ENCODE measurements around the gene MAP7.

- TF ChIP-seq, protein P1, sequence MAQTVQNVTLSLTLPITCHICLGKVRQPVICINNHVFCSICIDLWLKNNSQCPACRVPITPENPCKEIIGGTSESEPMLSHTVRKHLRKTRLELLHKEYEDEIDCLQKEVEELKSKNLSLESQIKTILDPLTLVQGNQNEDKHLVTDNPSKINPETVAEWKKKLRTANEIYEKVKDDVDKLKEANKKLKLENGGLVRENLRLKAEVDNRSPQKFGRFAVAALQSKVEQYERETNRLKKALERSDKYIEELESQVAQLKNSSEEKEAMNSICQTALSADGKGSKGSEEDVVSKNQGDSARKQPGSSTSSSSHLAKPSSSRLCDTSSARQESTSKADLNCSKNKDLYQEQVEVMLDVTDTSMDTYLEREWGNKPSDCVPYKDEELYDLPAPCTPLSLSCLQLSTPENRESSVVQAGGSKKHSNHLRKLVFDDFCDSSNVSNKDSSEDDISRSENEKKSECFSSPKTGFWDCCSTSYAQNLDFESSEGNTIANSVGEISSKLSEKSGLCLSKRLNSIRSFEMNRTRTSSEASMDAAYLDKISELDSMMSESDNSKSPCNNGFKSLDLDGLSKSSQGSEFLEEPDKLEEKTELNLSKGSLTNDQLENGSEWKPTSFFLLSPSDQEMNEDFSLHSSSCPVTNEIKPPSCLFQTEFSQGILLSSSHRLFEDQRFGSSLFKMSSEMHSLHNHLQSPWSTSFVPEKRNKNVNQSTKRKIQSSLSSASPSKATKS (CRISPR knock-in tag; IDR thresholded peaks at IDR 0.05) = no peak
- TF ChIP-seq ZNF317 (CRISPR knock-in tag; IDR thresholded peaks at IDR 0.05) (no peak), REST (IDR thresholded peaks at IDR 0.05; ENCODE audit: borderline replicate concordance in 1 of 2, low read depth in 1 of 2, low read length in 2 of 2) (no peak), FOXM1 (CRISPR knock-in tag; IDR thresholded peaks at IDR 0.05) (no peak), CCDC6 (CRISPR knock-in tag; IDR thresholded peaks at IDR 0.05) (no peak), ZFP90 (CRISPR knock-in tag; IDR thresholded peaks at IDR 0.05; ENCODE audit: borderline replicate concordance) (no peak), NR2F6 (IDR thresholded peaks at IDR 0.05) (no peak), NR2F6 (CRISPR knock-in tag; IDR thresholded peaks at IDR 0.05) (no peak), TAF1 (CRISPR knock-in tag; IDR thresholded peaks at IDR 0.05) (no peak)
- TF ChIP-seq, protein P2, sequence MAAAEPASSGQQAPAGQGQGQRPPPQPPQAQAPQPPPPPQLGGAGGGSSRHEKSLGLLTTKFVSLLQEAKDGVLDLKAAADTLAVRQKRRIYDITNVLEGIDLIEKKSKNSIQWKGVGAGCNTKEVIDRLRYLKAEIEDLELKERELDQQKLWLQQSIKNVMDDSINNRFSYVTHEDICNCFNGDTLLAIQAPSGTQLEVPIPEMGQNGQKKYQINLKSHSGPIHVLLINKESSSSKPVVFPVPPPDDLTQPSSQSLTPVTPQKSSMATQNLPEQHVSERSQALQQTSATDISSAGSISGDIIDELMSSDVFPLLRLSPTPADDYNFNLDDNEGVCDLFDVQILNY (CRISPR knock-in tag; conservative IDR thresholded peaks at IDR 0.05) = no peak
- TF ChIP-seq, protein P3, sequence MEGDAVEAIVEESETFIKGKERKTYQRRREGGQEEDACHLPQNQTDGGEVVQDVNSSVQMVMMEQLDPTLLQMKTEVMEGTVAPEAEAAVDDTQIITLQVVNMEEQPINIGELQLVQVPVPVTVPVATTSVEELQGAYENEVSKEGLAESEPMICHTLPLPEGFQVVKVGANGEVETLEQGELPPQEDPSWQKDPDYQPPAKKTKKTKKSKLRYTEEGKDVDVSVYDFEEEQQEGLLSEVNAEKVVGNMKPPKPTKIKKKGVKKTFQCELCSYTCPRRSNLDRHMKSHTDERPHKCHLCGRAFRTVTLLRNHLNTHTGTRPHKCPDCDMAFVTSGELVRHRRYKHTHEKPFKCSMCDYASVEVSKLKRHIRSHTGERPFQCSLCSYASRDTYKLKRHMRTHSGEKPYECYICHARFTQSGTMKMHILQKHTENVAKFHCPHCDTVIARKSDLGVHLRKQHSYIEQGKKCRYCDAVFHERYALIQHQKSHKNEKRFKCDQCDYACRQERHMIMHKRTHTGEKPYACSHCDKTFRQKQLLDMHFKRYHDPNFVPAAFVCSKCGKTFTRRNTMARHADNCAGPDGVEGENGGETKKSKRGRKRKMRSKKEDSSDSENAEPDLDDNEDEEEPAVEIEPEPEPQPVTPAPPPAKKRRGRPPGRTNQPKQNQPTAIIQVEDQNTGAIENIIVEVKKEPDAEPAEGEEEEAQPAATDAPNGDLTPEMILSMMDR (CRISPR knock-in tag; IDR thresholded peaks at IDR 0.05) = no peak
- TF ChIP-seq, protein P4, sequence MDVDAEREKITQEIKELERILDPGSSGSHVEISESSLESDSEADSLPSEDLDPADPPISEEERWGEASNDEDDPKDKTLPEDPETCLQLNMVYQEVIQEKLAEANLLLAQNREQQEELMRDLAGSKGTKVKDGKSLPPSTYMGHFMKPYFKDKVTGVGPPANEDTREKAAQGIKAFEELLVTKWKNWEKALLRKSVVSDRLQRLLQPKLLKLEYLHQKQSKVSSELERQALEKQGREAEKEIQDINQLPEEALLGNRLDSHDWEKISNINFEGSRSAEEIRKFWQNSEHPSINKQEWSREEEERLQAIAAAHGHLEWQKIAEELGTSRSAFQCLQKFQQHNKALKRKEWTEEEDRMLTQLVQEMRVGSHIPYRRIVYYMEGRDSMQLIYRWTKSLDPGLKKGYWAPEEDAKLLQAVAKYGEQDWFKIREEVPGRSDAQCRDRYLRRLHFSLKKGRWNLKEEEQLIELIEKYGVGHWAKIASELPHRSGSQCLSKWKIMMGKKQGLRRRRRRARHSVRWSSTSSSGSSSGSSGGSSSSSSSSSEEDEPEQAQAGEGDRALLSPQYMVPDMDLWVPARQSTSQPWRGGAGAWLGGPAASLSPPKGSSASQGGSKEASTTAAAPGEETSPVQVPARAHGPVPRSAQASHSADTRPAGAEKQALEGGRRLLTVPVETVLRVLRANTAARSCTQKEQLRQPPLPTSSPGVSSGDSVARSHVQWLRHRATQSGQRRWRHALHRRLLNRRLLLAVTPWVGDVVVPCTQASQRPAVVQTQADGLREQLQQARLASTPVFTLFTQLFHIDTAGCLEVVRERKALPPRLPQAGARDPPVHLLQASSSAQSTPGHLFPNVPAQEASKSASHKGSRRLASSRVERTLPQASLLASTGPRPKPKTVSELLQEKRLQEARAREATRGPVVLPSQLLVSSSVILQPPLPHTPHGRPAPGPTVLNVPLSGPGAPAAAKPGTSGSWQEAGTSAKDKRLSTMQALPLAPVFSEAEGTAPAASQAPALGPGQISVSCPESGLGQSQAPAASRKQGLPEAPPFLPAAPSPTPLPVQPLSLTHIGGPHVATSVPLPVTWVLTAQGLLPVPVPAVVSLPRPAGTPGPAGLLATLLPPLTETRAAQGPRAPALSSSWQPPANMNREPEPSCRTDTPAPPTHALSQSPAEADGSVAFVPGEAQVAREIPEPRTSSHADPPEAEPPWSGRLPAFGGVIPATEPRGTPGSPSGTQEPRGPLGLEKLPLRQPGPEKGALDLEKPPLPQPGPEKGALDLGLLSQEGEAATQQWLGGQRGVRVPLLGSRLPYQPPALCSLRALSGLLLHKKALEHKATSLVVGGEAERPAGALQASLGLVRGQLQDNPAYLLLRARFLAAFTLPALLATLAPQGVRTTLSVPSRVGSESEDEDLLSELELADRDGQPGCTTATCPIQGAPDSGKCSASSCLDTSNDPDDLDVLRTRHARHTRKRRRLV (CRISPR knock-in tag; IDR thresholded peaks at IDR 0.05) = no peak
These were observed 29.7 kb downstream of the MAP7 start for GRCh38 chr6:136520517-136520916.

Data from HepG2 (cell line).